Osteoblast (primary cell): ENCODE data around the gene FOLR2. TPM values are rescaled to one million over a fixed set of nuclear protein-coding genes. Genes with fewer than 3 reads are reported as not detected.

Source experiments
- DNase-seq: peaks from one replicate; pipeline ENCODE4 v3.0.0; 2011; ENCODE audit warnings: low spot score, mixed read lengths; ENCODE audit not compliant: insufficient read length; ENCODE audit errors: missing footprints
- H2AFZ ChIP-seq: 2 replicates; pipeline ENCODE4 v1.6.0; 2011; ENCODE audit warnings: mild to moderate bottlenecking, low read length
- H3K27ac ChIP-seq: 2 replicates; pipeline ENCODE4 v1.5.1; 2011; ENCODE audit warnings: mild to moderate bottlenecking, low read depth, low read length, moderate library complexity
- H3K27me3 ChIP-seq: 2 replicates; pipeline ENCODE4 v1.6.0; 2012; ENCODE audit warnings: mild to moderate bottlenecking, control low read depth, inconsistent platforms, low read length, moderate library complexity; ENCODE audit not compliant: insufficient read depth
- H3K36me3 ChIP-seq: 2 replicates; pipeline ENCODE4 v1.5.1; 2011; ENCODE audit warnings: mild to moderate bottlenecking, low read length, control low read depth, moderate library complexity; ENCODE audit not compliant: insufficient read depth
- H3K4me1 ChIP-seq: 2 replicates; pipeline ENCODE4 v1.5.1; 2011; ENCODE audit warnings: mild to moderate bottlenecking, low read length, control low read depth, moderate library complexity; ENCODE audit not compliant: insufficient read depth
- H3K4me2 ChIP-seq: 2 replicates; pipeline ENCODE4 v1.6.0; 2011; ENCODE audit warnings: mild to moderate bottlenecking, low read length; ENCODE audit not compliant: insufficient read depth
- H3K4me3 ChIP-seq: fragments of 200-600 bp; sonication (generic); 3 replicates; pipeline ENCODE4 v1.5.1; 2012; ENCODE audit warnings: mild to moderate bottlenecking, low read length, inconsistent platforms; ENCODE audit not compliant: insufficient read depth
- H3K79me2 ChIP-seq: 2 replicates; pipeline ENCODE4 v1.6.0; 2012; ENCODE audit warnings: mild to moderate bottlenecking, low read length, control low read depth, inconsistent platforms; ENCODE audit not compliant: insufficient read depth
- H3K9me3 ChIP-seq: 2 replicates; pipeline ENCODE4 v1.5.1; 2011; ENCODE audit warnings: low read depth, low read length, control low read depth
- H4K20me1 ChIP-seq: 2 replicates; pipeline ENCODE4 v1.6.0; 2012; ENCODE audit warnings: mild to moderate bottlenecking, low read length, control low read depth; ENCODE audit not compliant: insufficient read depth
- total RNA-seq: library from RNA; depleted of rRNA; stranded (reverse); fragments of >200 nt; gene quantifications from 2 replicates; pipeline ENCODE4 v1.2.3, GENCODE V29; 2012
- TF ChIP-seq, protein P1 (sequence below): IDR thresholded peaks from 2 replicates; pipeline ENCODE4 v1.5.1; 2011; ENCODE audit warnings: mild to moderate bottlenecking, low read depth, low read length, moderate library complexity; ENCODE audit errors: extremely low read depth

Gene FOLR2
- total RNA-seq, 1 donor: not detected

GRCh38 chr11:72209101-72209500 is 7.5 kb upstream of the FOLR2 start:
- Histone ChIP-seq H3K27ac (no peak overlapping the region), H3K79me2 (no peaks in the 10 kb centered on the region), H4K20me1 (no peaks in the 10 kb centered on the region), H2AFZ (no peak overlapping the region), H3K4me1 (no peaks in the 10 kb centered on the region), H3K4me3 (no peak overlapping the region), H3K27me3 (no peaks in the 10 kb centered on the region), H3K36me3 (no peaks in the 10 kb centered on the region), H3K9me3 (no peaks in the 10 kb centered on the region), H3K4me2 (no peak overlapping the region)
- TF ChIP-seq, protein P1, sequence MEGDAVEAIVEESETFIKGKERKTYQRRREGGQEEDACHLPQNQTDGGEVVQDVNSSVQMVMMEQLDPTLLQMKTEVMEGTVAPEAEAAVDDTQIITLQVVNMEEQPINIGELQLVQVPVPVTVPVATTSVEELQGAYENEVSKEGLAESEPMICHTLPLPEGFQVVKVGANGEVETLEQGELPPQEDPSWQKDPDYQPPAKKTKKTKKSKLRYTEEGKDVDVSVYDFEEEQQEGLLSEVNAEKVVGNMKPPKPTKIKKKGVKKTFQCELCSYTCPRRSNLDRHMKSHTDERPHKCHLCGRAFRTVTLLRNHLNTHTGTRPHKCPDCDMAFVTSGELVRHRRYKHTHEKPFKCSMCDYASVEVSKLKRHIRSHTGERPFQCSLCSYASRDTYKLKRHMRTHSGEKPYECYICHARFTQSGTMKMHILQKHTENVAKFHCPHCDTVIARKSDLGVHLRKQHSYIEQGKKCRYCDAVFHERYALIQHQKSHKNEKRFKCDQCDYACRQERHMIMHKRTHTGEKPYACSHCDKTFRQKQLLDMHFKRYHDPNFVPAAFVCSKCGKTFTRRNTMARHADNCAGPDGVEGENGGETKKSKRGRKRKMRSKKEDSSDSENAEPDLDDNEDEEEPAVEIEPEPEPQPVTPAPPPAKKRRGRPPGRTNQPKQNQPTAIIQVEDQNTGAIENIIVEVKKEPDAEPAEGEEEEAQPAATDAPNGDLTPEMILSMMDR: no peak
- no peak for DNase-seq

- TF ChIP-seq, protein P1: no peak
- Histone ChIP-seq H3K4me2 (no peak overlapping the region), H3K36me3 (no peaks in the 10 kb centered on the region), H2AFZ (no peak overlapping the region), H4K20me1 (no peaks in the 10 kb centered on the region), H3K27me3 (peaks cover 18% of the 10 kb centered on the region), H3K4me1 (peaks cover 4% of the 10 kb centered on the region), H3K4me3 (no peak overlapping the region), H3K27ac (no peak overlapping the region), H3K9me3 (no peaks in the 10 kb centered on the region), H3K79me2 (no peaks in the 10 kb centered on the region)
- DNase-seq: no peak
Measured at GRCh38 chr11:72217841-72218240, 1.2 kb downstream of the FOLR2 start.

GRCh38 chr11:72218251-72218745 is 1.7 kb downstream of the FOLR2 start:
- DNase-seq: no peak
- Histone ChIP-seq H3K36me3 (no peaks in the 10 kb centered on the region), H3K27me3 (peaks cover 18% of the 10 kb centered on the region), H3K4me3 (no peak overlapping the region), H3K9me3 (no peaks in the 10 kb centered on the region), H3K4me1 (peaks cover 4% of the 10 kb centered on the region), H3K79me2 (no peaks in the 10 kb centered on the region), H2AFZ (no peak overlapping the region), H3K27ac (no peak overlapping the region), H3K4me2 (no peak overlapping the region), H4K20me1 (no peaks in the 10 kb centered on the region)
- TF ChIP-seq, protein P1: no peak

DNA sequence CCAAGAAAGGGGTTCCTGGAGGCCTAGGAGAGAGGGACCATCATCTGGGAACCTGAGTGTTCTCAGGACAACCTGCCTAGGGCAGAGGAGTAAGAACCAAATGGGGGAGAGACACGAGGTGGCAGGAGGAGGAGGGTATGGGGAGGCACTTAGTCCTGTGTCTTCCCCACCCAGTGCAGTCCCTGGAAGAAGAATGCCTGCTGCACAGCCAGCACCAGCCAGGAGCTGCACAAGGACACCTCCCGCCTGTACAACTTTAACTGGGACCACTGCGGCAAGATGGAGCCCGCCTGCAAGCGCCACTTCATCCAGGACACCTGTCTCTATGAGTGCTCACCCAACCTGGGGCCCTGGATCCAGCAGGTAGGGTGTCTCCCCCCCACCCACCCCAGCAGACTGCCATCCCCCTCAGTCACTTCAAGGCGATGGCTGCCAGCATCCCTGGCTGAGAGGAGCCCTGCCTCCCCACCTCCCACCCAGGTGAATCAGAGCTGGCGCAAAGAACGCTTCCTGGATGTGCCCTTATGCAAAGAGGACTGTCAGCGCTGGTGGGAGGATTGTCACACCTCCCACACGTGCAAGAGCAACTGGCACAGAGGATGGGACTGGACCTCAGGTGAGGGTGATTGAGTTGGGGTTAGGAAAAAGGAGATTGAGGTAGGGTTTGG is 4.2 kb downstream of the FOLR2 start:
- Histone ChIP-seq H3K9me3 (no peaks in the 10 kb centered on the region), H3K4me3 (no peak overlapping the region), H3K27me3 (peaks cover 18% of the 10 kb centered on the region), H2AFZ (no peak overlapping the region), H3K27ac (no peak overlapping the region), H3K4me1 (peaks cover 8% of the 10 kb centered on the region), H4K20me1 (peaks cover 7% of the 10 kb centered on the region), H3K79me2 (peaks cover 21% of the 10 kb centered on the region), H3K4me2 (no peak overlapping the region), H3K36me3 (no peaks in the 10 kb centered on the region)
- TF ChIP-seq, protein P1: no peak
- no peak for DNase-seq
